ENCODE data around the gene SFT2D3. TPM values are rescaled to one million over a fixed set of nuclear protein-coding genes. Genes with fewer than 3 reads are reported as not detected.

The SFT2D3 gene
- total and polyA plus RNA-seq, 2 of the 8 experiments (the other 6 are each of a cell fraction or from before 2014, with no cell fraction given), result 7.3 to 10.3 TPM

- Histone ChIP-seq H3K4me2 (ENCODE audit: insufficient read depth in 1 of 2, low read depth in 2 of 2, low read length in 2 of 2) (no peak overlapping the region), H3K4me1 (replicated peaks in 1 of 4; ENCODE audit: control insufficient read depth in 3 of 4, insufficient read depth in 4 of 4, low read length in 3 of 4) (peaks cover 0 to 3% (median 0%) of the 10 kb centered on the region in 4 experiments; a peak in 3 of 7 replicates), H3K4ac (replicated peaks; ENCODE audit: insufficient read length, low read depth, low read length) (no peak overlapping the region), H2AFZ (ENCODE audit: low read length) (no peak overlapping the region), H2BK12ac (ENCODE audit: low read depth, low read length) (no peak overlapping the region), H3K9me3 (ENCODE audit: insufficient read depth in 2 of 2, low read depth in 1 of 2, low read length in 1 of 2) (no peaks in the 10 kb centered on the region), H3K79me1 (ENCODE audit: low read depth, low read length) (no peaks in the 10 kb centered on the region), H4K91ac (replicated peaks; ENCODE audit: insufficient read length, low read length) (no peak overlapping the region), H2BK20ac (ENCODE audit: low read length) (no peak overlapping the region), H3K18ac (ENCODE audit: extremely low read depth, low read length) (no peak overlapping the region), H4K8ac (ENCODE audit: extremely low read depth, insufficient read depth, low read length) (no peak overlapping the region), H3K9ac (replicated peaks in 1 of 4; ENCODE audit: extremely low read depth in 1 of 4, low read depth in 3 of 4, low read length in 3 of 4) (no peak overlapping the region), H3K36me3 (ENCODE audit: control insufficient read depth in 2 of 4, insufficient read depth in 4 of 4, low read length in 3 of 4) (no peaks in the 10 kb centered on the region), H3K27ac (ENCODE audit: low read depth, low read length) (no peak overlapping the region), H3K23ac (ENCODE audit: insufficient read length) (no peak overlapping the region), H3K14ac (ENCODE audit: insufficient read length) (no peak overlapping the region), H4K20me1 (replicated peaks in 1 of 2; ENCODE audit: control insufficient read depth in 1 of 2, insufficient read depth in 2 of 2, low read length in 2 of 2) (no peaks in the 10 kb centered on the region), H2BK5ac (ENCODE audit: low read depth, low read length) (no peak overlapping the region), H3K23me2 (ENCODE audit: low read depth, low read length) (peaks cover 3% of the 10 kb centered on the region; the same call in 1 of the 2 replicates), H2BK15ac (ENCODE audit: low read length) (no peak overlapping the region), H3K79me2 (ENCODE audit: control insufficient read depth in 1 of 2, insufficient read depth in 2 of 2, low read length in 2 of 2) (no peaks in the 10 kb centered on the region), H2BK120ac (replicated peaks; ENCODE audit: low read depth, low read length) (no peak overlapping the region), H4K5ac (ENCODE audit: insufficient read length, low read depth, low read length) (no peak overlapping the region), H3K27me3 (replicated peaks in 1 of 4; ENCODE audit: control insufficient read depth in 3 of 4, extremely low read depth in 1 of 4, insufficient read depth in 3 of 4, low read length in 3 of 4) (peaks cover 7 to 41% (median 24%) of the 10 kb centered on the region in 4 experiments), H3K4me3 (ENCODE audit: extremely low read depth in 1 of 4, insufficient read depth in 2 of 4, low read depth in 3 of 4, low read length in 4 of 4) (no peak overlapping the region), H2AK5ac (ENCODE audit: low read depth, low read length) (no peak overlapping the region), H3K56ac (replicated peaks; ENCODE audit: insufficient read length, low read depth, low read length) (no peak overlapping the region)
- WGBS, 2 experiments (ENCODE audit: extremely low coverage in 1 of 2, insufficient coverage in 1 of 2, insufficient read length in 1 of 2, insufficient replicate concordance in 2 of 2, low coverage in 1 of 2, low lambda C conversion rate in 2 of 2, missing lambda C conversion rate in 1 of 2), result 93% methylated on average over 7 of the region's 7 CpGs; no CpG with 5 or more reads in 1 of the 2 experiments
- FAIRE-seq (no peak), DNase-seq (ENCODE audit: low read depth in 1 of 2, low spot score in 2 of 2) (no peak)
- CTCF ChIA-PET (ENCODE audit: partially characterized antibody), result no interaction called here
- POLR2A ChIA-PET (ENCODE audit: partially characterized antibody), result interaction anchor here (0.9 kb wide), 1 partner anchor 20 kb away, joined by 3 read pairs; no protein-coding TSS in a partner anchor
- TF ChIP-seq RNF2 (IDR thresholded peaks at IDR 0.05; ENCODE audit: borderline replicate concordance, low read depth, low read length, missing control alignments, poor library complexity, severe bottlenecking) (no peak), SP2 (IDR thresholded peaks at IDR 0.05; ENCODE audit: low read length) (no peak), TCF12 (IDR thresholded peaks at IDR 0.05; ENCODE audit: low read depth, low read length) (no peak), GTF2F1 (IDR thresholded peaks at IDR 0.05; ENCODE audit: borderline replicate concordance, low read depth, low read length) (no peak), KDM4A (IDR thresholded peaks at IDR 0.05; ENCODE audit: low read depth, low read length, severe bottlenecking) (no peak), NANOG (IDR thresholded peaks at IDR 0.05; ENCODE audit: insufficient read depth, low read depth, low read length, poor library complexity, severe bottlenecking) (no peak), EP300 (IDR thresholded peaks at IDR 0.05; ENCODE audit: borderline replicate concordance in 1 of 2, low read depth in 2 of 2, low read length in 2 of 2) (no peak), TAF7 (optimal IDR thresholded peaks at IDR 0.05; ENCODE audit: borderline replicate concordance, low read depth, low read length) (no peak), NRF1 (IDR thresholded peaks at IDR 0.05; ENCODE audit: low read depth, low read length) (no peak), HDAC2 (IDR thresholded peaks at IDR 0.05; ENCODE audit: borderline replicate concordance in 1 of 2, low read depth in 2 of 2, low read length in 2 of 2) (no peak), JUND (IDR thresholded peaks at IDR 0.05; ENCODE audit: low read length) (no peak), SIRT6 (IDR thresholded peaks at IDR 0.05; ENCODE audit: low read length) (no peak), CHD2 (IDR thresholded peaks at IDR 0.05; ENCODE audit: low read length) (no peak), SP1 (IDR thresholded peaks at IDR 0.05; ENCODE audit: low read depth, low read length) (no peak)
These were observed 32.2 kb upstream of the SFT2D3 start for GRCh38 chr2:127669056-127669455.

Data from H1 (cell line).